ENCODE data around the gene ARL4D.
A peak's percentile ranks its signal among the peaks of the same experiment; 100 is the strongest.
"Not testable (repeated sequence)": the region's sequence is repeated elsewhere in the genome, so short reads cannot be mapped to it uniquely, and the experiment has no call there.

ARL4D gene

DNA sequence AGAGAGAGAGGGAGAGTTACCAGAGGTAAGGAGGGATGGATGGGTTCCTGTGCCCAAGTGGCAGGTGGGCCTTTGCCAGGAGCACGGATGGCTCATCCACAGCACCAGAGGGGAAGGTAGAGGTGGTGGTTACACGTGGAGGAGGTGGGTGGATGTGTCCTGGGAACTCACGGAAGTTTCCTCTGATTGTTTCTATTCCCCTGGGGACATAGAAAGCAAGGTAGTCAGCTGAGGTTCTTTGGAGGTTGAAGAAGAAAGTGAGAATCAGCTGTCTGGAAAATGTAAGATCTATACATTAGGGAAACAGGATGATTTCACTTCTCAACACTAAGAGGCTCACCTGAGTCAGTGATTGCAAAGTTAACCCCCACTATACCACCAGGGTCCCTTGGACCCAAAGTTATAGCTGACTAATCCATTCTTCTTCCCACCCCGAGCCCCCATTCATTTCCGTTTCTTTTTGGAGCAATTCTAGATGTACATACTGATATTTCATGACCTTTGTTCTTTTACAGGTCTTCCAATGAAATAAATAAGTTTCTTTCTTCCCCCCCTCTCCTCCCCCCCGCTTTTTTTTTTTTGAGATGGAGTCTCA, 27.5 kb upstream of the ARL4D start:
- no peak for DNase-seq

DNA sequence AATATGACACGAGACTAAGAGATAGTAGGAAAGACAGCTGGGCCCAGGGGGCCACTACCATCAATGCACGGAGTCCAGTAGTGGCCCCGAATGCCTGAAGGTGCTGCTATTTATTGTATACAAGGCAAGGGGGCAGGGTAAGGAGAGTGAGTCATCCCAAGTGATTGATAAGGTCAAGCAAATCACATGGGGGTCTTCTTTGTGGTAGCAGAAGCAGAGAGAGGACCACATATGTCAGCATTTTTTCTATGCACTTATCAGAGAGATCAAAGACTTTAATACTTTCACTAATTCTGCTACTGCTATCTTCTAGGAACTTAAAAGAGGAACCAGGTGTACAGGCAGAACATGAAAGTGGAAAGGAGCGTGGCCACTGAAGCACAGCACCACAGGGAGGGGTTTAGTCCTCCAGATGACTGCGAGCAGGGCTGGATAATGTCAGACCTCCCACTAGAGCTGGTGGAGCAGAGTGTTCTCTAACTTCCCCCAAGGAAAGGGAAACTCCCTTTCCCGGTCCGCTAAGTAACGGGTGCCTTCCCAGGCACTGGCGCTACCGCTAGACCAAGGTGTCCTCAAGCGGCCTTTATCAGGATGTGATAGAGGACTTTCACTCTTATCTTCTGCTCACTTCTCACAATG, 26.4 kb upstream of the ARL4D start:
- DNase-seq = no peak

DNA sequence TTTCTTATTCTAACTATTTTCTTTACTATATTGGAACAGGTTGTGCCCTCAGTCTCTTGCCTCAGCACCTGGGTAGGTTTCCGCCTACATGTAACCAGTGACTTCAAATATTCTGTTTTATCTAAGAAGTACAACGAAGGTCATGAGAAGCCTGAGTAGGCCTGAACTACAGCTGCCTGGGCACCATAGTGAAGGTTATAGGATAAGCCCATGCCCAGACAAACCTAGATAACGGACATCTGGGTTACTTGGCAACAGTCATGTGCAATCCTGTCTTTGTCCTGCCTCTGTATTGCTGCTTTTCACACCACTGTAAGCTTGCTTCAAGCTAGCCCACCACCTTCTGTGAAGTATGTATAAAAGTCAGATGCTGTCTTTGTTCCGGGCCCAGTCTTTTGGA, 25.4 kb upstream of the ARL4D start:
- DNase-seq = no peak

DNA sequence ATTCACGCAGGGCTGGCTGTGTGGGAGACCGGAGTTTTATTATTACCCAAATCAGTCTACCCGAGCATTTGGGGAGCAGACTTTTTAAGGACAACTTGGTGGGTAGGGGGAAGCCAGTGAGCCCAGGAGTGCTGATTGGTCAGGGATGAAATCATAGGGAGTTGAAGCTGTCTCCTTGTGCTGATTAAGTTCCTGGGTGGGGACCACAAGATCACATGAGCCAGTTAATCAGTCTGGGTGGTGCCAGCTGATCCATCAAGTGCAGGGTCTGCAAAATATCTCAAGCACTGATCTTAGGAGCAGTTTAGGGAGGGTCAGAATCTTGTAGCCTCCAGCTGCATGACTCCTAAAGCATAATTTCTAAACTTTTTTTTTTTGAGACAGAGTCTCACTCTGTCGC, 22.9 kb upstream of the ARL4D start:
- not testable (repeated sequence) for DNase-seq

DNA sequence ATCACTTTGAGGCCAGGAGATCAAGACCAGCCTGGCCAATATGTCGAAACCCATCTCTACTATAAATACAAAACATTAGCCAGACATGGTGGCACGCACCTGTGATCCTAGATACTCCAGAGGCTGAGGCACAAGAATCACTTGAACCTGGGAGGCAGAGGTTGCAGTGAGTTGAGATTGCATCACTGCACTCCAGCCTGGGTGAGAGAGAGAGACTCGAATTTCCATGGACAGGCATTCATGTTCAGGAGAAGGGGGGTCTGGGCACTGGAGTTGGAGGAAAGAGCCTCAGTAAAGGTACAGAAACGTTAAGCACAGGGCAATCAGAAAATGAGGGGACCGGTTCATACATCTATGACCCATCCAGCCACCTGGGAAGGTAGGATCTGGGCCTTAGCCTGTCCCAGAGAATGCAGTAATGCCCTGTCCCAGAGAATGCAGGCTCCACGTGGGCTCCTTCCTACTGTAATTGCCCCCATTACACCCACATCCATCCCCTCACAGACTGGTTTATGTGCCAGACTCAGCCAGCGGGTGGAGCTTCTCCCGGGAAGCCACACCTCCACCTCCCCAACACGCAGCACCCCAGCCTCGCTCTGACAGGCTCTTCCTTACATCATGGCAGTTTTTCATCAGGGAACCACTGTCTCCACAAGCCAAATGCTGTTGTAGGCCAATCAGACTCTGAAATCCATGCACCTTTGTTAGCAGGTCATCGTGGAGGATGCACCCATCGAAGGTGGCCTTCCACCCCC, 21.6 kb upstream of the ARL4D start:
- DNase-seq = no peak

DNA sequence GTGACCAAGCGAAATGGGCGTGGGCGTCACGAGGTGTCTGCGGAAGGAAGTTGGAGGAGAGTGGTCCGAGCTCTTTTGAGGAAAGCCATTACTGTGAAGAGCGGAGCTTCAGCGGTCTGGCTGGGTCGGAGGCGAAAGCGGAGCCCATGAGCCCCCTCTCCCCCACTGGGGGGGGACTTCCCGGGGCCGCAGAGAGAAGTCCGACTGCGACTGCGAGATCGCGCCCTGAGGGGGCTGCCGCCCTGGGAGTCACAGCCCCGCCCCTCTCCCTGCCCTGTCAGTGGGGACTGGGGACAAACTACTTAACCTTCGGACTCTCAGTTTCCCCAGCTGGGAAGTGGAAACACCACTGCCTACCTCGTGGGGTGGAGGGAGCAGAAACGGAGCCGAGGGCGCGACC, 20.0 kb upstream of the ARL4D start:
- no peak for DNase-seq

DNA sequence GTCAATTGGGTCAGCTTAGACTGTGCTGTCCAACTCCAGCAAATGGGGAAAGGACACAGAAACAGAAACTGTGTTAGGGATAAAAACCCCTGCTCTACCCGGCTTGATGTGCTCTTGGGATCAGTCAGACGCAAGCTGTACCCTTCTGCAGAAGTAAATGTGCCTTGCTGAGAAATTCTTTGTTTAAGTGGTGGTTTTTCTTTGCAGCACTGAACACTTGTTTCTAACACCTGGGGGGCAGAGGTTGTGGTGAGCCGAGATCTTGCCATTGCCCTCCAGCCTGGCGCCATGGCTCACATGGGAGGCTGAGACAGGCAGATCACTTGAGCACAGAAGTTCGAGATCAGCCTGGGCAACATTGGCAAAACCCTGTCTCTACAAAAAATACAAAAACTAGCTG, 18.5 kb upstream of the ARL4D start:
- no peak for DNase-seq

DNA sequence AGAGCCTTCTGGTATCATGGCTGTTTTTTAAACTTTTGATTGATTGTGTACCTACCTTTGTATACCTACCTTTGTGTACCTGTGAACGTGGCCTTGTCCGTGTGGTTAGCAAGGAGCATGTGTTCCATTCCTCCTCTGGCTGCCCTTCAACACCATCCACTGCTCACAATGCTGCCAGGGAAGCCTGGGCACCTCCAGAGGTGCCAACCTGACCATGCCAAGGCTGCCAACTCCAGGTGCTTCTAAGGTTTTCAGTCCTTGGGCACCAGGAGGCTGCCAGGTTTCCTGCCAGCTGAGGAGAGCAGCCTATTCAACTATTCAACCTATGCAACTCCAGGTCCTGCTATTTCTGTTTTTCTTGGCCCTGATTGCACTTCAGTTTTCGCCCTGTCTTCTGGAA, 17.6 kb upstream of the ARL4D start:
- DNase-seq = no peak

DNA sequence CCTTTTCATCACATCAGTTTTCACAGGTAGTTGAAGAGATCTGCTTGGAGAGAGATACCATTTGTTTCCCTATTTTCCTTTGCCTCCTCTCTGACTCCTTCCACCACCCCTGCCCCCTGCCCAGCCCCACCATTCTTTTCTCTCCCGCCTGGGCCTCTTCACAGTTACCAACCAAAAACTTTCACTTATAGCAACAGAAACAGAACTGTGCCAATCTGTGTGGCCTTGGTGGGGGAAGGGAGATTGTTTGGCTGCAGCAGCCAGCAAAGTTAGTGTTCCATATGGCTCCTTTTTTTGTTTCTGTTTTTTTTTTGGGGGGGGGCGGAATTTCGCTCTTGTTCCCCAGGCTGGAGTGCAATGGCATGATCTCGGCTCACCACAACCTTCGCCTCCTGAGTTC, 17.2 kb upstream of the ARL4D start:
- DNase-seq = no peak

DNA sequence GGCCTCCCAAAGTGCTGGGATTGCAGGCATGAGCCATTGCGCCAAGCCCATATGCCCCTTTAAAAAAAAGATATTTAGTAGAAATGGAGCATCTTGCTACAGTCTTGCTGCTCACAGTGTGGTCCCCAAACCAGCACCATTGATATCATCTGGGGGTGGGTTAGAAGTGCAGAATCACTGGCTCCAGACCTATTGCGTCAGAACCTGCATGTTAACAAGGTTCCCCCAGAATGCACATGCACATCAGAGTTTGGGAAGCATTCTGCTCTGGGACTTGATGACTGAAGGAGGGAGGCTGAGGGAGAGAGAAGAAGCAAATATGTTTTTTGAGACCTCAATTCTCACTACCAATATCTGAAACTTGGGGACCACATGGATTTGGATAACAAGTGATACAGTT, 16.0 kb upstream of the ARL4D start:
- DNase-seq = no peak

DNA sequence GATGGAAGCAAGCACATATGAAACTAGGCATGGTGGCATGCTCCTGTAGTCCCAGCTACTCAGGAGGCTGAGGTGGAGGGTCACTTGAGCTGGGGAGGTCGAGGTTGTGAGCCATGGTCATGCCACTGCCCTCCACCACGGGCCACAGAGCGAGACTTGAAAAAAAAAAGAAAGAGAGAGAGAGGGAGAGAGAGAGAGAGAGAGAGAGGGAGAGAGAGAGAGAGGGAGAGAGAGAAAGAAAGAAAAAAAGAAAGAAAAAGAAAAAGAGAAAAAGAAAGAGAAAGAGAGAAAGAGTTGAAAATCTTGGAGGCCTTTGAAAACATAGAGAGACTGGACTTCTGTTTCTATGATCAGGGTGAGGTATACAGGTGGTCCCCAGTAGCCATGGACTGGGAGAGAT, 15.4 kb upstream of the ARL4D start:
- no peak for DNase-seq

DNA sequence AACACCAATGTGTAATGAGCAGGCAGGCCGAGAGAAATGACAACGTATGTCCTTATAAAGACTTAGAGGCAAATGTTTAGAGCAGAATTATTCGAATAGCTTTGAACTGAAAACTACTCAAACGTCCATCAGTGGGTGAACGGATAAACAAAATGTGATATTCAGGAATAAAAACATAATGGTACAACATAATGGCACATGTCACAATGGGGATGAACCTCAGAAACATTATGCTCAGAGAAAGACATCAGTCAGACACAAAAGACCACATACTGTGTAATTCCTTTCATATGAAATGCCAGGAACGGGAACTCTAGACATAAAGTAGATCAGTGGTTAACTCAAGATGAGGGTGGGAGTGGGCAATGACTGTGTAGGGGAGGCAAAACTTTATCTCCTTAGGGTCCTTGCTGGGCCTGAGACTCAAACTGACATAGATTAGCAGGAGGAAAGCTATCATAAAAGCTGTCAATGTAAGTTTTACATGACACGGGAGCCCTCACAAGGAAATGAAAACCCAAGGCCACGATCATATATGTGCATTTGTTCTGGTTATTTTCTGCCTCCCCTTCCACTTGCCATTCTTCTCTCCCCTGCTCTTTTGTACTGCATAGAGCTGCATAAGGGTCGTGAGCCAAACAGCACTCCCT, 14.8 kb upstream of the ARL4D start:
- DNase-seq = no peak

DNA sequence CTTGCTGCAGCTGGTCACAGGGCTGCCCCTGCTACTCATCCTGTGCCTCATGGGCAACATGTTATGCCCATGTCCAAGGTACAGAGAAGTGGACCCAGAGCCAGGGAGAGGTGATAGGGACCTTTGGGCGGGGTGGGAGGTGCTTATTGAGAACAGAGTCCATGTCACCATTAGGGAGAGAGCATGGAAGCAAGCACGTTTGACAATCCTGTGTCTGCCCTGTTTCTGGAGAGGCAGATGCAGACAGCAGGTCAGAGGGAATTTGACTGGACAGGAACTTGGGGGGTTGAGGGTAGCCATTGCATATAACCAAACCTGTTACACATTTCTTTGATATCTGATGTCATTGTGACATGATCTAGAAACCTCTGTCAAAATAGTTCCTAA, 14.3 kb upstream of the ARL4D start:
- DNase-seq = no peak

DNA sequence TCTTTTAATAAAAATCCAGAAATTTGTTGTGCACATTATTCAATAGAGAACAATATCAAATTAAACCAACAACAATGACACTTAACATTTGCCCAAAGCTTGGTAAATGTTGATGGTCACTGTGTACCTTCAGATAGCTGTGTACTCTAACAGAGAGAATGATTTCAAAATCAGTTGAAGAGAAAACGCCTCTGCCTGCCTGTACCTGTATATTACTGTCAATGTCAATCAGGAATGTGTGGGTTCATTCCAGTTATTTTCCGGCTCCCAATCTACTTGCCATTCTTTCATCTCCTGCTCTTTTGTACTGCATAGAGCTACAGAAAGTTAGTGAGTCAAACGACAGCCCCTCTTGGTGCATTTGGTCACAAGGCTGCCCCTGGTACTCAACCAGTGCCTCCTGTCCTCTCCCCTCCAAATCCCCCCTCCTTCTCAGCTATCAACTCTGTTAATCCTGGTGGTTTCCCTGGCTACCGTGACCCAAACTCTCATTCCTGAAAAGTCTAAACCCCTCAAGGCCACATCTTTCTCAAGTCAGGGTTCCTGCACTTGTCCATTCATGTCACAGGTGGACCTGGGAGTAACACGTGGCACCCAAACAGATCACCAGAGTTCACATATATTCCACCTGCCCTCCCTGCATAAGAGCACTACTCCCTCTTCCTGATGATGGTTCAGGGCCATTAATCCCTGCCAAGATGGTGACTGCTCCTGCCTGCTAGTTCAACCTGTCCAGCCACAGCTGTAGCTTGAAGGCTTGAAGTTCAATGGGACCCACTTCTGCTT, 13.6 kb upstream of the ARL4D start:
- no peak for DNase-seq

DNA sequence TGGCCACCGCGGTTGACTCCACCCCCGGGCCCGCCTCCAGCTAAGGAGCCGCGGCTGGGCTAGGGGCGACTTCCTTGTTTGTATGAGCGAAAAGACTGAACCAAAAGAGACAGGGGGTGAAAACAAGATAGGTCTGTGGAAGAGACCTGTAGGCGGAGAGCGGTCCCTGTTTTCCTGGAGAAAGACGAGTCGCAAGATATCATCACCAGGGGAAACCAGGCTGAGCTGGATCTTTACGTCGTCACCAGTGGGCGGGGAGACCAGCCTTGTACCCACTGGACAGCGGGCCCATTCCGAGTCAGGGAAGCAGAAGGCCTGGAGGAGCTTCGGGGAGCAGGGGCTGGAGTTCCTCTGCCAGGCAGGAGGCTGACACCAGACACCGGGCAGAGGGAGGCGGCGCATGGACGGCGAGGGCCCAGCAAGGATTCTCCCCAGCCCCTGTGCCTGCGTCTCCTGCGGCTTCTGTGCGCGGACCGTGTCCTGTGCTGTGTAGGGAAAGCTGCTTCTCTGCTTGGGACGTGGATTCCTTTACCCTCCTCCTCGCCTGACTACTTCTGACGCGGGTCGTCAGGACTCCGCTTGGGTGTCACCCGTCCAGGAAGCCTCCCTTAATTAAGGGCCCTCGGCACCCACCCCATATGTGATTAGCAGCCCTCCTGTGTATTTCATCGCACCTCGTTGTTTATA, 10.3 kb upstream of the ARL4D start:
- peak; percentile 89 to 92 for DNase-seq

DNA sequence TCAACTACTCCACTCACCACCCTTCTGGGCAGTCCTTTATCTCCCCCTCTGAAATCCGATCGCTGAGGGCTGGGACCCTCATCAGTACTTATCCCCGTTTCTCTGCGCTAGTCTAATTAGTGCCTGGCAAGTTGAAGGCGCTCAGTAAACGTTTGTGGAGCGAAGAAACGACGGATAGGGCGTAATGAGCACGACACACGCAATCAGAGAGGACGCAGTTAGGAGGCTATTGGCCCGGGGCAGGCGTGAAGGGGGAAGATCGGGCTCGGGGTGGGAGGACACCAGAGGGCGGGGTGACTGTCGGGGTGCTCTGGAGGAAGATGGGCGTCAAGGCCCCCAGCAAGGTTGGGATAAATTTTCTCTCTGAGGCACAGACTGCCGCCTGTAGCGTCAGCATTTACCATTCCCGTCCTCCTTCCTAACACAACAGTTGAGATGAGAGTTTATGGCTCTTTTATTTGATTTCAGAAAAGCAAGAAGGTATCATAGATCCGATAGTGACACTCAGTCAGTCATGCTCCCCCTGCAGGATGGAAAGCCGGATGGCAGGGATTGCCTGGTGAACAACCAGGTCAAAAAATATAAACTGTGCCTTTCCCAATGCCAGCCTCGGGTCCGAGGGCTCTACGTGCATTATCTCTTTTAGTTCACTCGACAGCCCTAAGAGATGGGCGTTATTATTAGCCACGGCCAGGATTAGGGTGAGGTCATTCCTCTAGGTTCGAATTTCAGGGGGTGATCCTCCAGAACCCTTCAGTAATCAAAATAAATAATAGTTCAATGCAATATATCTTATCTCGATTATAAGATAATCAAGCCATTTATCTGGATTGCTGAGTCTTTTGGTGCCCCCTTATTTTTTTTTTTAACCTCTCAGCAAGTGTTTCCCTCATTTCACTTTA, 9.5 kb upstream of the ARL4D start:
- DNase-seq = peak; percentile 79 to 81

DNA sequence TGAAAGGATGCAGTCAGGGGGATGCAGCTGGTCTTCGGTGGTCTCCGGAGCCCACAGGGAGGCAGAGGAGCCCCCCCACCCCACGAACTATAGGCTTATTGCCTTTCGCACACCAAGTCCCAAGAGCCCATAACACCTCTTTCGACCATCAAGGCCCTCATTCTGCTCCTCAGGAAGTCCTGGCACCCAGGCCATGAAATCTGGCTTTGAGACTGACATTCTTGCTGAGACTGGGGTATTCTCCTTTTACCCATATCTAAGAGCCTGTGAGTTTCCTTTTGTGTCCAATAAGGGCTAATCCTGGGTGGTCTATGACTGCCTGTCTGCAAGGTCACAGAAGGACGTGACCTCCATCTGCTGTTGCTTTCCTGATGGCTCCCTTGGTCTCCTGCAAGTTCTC, 6.4 kb upstream of the ARL4D start:
- no peak for DNase-seq

DNA sequence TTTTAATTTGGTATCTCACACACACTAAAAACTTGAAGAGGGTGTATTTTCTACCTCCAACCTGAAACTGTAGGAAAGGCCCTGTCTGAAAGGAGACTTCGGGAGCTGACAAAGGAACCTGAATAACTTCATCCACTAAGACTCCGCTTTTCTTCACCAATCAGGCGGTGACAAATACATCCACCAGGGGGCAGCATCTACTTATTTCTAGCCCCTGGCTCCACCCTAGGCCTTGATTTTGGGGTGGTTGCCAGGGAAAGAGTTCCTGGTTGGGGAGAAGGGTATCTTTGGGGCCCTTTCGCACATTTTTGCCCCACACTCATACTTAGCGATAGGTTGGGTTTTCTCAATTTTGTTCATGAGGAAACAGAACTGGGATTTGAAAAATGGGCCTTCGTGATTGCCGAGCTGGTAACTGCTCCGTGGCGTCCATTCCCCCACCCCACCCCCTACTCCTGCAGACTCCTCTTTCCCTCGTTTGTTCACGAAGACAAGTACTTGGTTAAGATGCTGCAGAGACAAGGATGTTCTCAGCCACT, 4.8 kb upstream of the ARL4D start:
- DNase-seq = peak; percentile 94 to 95

DNA sequence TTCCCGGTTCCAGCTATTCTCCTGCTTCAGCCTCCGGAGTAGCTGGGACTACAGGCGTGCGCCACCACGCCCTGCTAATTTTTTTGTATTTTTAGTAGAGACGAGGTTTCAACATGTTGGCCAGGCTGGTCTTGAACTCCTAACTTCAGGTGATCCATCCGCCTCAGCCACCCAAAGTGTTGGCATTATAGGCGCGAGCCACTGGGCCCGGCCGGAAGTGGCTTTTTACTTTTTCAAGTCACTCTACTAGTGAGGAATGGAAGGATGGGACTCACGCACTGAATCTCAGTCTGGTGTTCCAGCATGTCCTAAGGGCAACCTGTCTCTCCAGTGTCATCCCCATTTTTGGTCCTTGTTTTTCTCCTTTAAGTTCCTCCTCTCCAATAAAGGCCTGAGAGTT, 4.1 kb upstream of the ARL4D start:
- not testable (repeated sequence) for DNase-seq

DNA sequence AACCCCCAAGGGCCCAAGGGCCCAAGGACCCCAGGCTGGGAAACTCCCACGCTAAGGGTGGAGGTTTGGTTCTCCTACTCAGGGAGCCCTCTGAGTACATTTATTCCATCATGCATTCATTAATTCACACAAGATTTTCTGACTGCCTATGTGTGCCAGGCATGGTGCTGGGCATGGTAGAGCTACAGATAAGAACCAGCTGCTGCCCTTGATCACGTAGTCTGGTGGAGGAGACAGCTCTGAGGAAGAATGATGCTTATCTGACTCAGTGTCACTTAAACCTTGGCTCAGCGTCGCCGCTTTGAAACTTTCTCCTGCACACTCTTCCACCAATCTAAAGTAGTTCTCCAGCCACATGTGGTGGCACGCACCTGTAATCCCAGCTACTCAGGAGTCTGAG, 3.6 kb upstream of the ARL4D start:
- no peak for DNase-seq

DNA sequence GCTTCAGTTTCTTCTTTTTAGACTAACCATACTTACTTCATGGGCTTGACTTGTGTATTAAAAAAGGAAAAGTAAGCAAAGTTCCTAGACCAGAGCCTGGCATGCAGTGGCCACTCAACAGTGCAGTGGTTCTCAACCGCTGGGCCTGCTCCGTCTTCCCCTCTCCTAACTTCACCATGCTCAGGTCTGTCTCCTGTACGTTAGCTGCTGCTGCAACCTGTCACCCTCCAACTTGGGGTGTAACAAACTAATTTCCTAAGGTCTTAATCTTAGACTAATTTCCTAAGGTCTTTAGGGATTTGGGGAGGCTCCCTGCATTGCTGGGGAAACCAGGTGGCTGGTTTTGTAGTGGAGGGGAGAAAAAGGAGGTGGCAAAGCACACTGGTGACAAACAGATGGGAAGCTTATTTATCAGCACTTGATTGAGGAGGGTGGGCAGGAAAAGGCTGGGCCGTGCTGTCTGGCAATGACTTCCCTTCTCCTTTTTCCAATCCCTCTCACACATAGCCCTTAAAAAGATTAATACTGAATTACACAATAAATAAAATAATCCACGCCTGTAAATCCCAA, 2.2 kb upstream of the ARL4D start:
- no peak for DNase-seq

Measured in stimulated activated CD4-positive, alpha-beta T cell treated with anti-CD3 and anti-CD28 coated beads, Interleukin-2, amount 100 ng/mL, for 24 hours (primary cell).